Measurements from ENCODE around the gene CAMK1D. TPM values are rescaled to one million over a fixed set of nuclear protein-coding genes. Genes with fewer than 3 reads are reported as not detected.

Gene CAMK1D
- total and polyA plus RNA-seq, 2 experiments from 2014 or later = 4.6 to 7.2 TPM

GRCh38 chr10:12603766-12604470, 254.6 kb downstream of the CAMK1D start:
- Histone ChIP-seq H3K4me3 (no peak overlapping the region), H3K36me3 (ENCODE audit: insufficient read depth) (no peaks in the 10 kb centered on the region), H3K79me2 (replicated peaks; ENCODE audit: insufficient read depth) (no peaks in the 10 kb centered on the region), H2AFZ (no peak overlapping the region), H3K9me2 (ENCODE audit: insufficient read depth) (no peaks in the 10 kb centered on the region), H3K27ac (ENCODE audit: low read depth) (no peak overlapping the region), H3K27me3 (ENCODE audit: insufficient read depth) (no peaks in the 10 kb centered on the region), H4K20me1 (replicated peaks; ENCODE audit: insufficient read depth) (no peaks in the 10 kb centered on the region; the same call in 1 of the 2 replicates), H3K4me2 (no peak overlapping the region), H3F3A (replicated peaks; ENCODE audit: low read depth) (no peaks in the 10 kb centered on the region), H3K4me1 (ENCODE audit: insufficient read depth) (no peaks in the 10 kb centered on the region)
- Mint-ChIP-seq H3K36me3 (ENCODE audit: low read depth) (peaks cover 5% of the 10 kb centered on the region; the same call in 1 of the 3 replicates), H3K4me3 (no peak overlapping the region), H3K27ac (no peak overlapping the region), H3K27me3 (ENCODE audit: insufficient read depth, low read depth, poor library complexity) (peaks cover 5% of the 10 kb centered on the region), H3K9me3 (no peaks in the 10 kb centered on the region; the same call in 2 of the 3 replicates), H3K4me1 (peaks cover 11% of the 10 kb centered on the region; the same call in 2 of the 3 replicates)
- TF ChIP-seq ZNF114 (CRISPR knock-in tag; IDR thresholded peaks at IDR 0.05) (no peak), NANOG (IDR thresholded peaks at IDR 0.05; ENCODE audit: borderline replicate concordance) (no peak), ZNF331 (CRISPR knock-in tag; IDR thresholded peaks at IDR 0.05; ENCODE audit: low read depth) (no peak), CREB1 (CRISPR knock-in tag; IDR thresholded peaks at IDR 0.05; ENCODE audit: low read depth) (no peak), JUNB (IDR thresholded peaks at IDR 0.05; ENCODE audit: unreplicated experiment) (no peak), ETS1 (IDR thresholded peaks at IDR 0.05) (no peak), EZH2phosphoT487 (IDR thresholded peaks at IDR 0.05; ENCODE audit: unreplicated experiment) (no peak), REST (IDR thresholded peaks at IDR 0.05; ENCODE audit: unreplicated experiment) (no peak), STAT1 (IDR thresholded peaks at IDR 0.05; ENCODE audit: unreplicated experiment) (no peak), EZH2 (IDR thresholded peaks at IDR 0.05; ENCODE audit: low read depth, unreplicated experiment) (no peak), POLR2AphosphoS5 (IDR thresholded peaks at IDR 0.05; ENCODE audit: low read depth) (no peak), CTCF (conservative IDR thresholded peaks at IDR 0.05; ENCODE audit: low read depth in 2 of 2) (no peak)
- TF ChIP-seq, protein P1, sequence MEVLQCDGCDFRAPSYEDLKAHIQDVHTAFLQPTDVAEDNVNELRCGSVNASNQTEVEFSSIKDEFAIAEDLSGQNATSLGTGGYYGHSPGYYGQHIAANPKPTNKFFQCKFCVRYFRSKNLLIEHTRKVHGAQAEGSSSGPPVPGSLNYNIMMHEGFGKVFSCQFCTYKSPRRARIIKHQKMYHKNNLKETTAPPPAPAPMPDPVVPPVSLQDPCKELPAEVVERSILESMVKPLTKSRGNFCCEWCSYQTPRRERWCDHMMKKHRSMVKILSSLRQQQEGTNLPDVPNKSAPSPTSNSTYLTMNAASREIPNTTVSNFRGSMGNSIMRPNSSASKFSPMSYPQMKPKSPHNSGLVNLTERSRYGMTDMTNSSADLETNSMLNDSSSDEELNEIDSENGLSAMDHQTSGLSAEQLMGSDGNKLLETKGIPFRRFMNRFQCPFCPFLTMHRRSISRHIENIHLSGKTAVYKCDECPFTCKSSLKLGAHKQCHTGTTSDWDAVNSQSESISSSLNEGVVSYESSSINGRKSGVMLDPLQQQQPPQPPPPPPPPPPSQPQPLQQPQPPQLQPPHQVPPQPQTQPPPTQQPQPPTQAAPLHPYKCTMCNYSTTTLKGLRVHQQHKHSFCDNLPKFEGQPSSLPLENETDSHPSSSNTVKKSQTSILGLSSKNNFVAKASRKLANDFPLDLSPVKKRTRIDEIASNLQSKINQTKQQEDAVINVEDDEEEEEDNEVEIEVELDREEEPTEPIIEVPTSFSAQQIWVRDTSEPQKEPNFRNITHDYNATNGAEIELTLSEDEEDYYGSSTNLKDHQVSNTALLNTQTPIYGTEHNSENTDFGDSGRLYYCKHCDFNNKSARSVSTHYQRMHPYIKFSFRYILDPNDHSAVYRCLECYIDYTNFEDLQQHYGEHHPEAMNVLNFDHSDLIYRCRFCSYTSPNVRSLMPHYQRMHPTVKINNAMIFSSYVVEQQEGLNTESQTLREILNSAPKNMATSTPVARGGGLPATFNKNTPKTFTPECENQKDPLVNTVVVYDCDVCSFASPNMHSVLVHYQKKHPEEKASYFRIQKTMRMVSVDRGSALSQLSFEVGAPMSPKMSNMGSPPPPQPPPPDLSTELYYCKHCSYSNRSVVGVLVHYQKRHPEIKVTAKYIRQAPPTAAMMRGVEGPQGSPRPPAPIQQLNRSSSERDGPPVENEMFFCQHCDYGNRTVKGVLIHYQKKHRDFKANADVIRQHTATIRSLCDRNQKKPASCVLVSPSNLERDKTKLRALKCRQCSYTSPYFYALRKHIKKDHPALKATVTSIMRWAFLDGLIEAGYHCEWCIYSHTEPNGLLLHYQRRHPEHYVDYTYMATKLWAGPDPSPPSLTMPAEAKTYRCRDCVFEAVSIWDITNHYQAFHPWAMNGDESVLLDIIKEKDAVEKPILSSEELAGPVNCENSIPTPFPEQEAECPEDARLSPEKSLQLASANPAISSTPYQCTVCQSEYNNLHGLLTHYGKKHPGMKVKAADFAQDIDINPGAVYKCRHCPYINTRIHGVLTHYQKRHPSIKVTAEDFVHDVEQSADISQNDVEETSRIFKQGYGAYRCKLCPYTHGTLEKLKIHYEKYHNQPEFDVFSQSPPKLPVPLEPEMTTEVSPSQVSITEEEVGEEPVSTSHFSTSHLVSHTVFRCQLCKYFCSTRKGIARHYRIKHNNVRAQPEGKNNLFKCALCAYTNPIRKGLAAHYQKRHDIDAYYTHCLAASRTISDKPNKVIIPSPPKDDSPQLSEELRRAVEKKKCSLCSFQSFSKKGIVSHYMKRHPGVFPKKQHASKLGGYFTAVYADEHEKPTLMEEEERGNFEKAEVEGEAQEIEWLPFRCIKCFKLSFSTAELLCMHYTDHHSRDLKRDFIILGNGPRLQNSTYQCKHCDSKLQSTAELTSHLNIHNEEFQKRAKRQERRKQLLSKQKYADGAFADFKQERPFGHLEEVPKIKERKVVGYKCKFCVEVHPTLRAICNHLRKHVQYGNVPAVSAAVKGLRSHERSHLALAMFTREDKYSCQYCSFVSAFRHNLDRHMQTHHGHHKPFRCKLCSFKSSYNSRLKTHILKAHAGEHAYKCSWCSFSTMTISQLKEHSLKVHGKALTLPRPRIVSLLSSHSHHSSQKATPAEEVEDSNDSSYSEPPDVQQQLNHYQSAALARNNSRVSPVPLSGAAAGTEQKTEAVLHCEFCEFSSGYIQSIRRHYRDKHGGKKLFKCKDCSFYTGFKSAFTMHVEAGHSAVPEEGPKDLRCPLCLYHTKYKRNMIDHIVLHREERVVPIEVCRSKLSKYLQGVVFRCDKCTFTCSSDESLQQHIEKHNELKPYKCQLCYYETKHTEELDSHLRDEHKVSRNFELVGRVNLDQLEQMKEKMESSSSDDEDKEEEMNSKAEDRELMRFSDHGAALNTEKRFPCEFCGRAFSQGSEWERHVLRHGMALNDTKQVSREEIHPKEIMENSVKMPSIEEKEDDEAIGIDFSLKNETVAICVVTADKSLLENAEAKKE (CRISPR knock-in tag; IDR thresholded peaks at IDR 0.05) = no peak
- ATAC-seq = no peak
- DNase-seq (ENCODE audit: low spot score) = no peak
